HG03064 (cell line): ENCODE results near the gene SH2D3A.
"Not testable (repeated sequence)": the region's sequence is repeated elsewhere in the genome, so short reads cannot be mapped to it uniquely, and the experiment has no call there.

Experiments used
- ATAC-seq: cut with Tn5 transposase; IDR thresholded peaks from one replicate; pipeline ENCODE4 v1.9.1; 2021; ENCODE audit warnings: low read depth; ENCODE audit not compliant: unreplicated experiment

Gene SH2D3A

GRCh38 chr19:6710273-6711077 is 56.8 kb downstream of the SH2D3A start:
- no peak for ATAC-seq

- no peak for ATAC-seq
Observed at GRCh38 chr19:6709549-6709948, 57.7 kb downstream of the SH2D3A start.

GRCh38 chr19:6708913-6709312 is 58.3 kb downstream of the SH2D3A start:
- not testable (repeated sequence) for ATAC-seq

- no peak for ATAC-seq
Observed at GRCh38 chr19:6708346-6708745, 58.9 kb downstream of the SH2D3A start.

GRCh38 chr19:6707658-6708018 is 59.6 kb downstream of the SH2D3A start:
- no peak for ATAC-seq

DNA sequence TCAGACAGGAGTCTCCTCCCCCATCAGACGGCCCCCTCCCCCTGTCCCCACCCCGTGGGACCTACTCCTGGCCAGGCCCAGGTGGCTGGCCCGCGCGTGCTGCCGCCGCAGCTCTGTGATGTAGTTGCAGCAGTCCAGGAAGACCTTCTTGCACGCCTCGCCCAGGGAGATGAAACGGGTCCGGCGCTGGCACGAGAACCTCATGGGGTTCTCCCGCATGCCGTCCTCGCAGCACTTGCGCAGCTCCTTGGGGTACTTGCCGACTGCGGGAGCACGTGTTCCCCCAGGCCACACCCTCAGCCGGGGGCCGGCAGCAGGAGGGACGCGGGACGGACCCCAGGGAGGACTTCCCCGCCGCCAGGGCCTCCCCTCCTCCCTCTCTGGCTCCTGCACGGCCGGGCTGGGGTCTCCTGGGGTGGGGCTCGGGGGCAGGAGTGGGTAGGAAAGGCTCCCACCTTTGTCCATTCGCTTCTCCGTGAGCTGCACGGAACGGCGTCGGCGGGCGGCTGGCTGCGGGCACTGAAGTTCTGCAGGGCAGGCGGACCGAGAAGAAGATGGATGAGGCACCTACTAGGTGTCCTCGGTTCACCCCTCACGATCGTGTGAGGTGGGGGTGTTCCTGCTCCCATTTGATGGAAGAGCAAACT is 60.1 kb downstream of the SH2D3A start:
- ATAC-seq = no peak

GRCh38 chr19:6706633-6706958 is 60.6 kb downstream of the SH2D3A start:
- ATAC-seq = no peak

DNA sequence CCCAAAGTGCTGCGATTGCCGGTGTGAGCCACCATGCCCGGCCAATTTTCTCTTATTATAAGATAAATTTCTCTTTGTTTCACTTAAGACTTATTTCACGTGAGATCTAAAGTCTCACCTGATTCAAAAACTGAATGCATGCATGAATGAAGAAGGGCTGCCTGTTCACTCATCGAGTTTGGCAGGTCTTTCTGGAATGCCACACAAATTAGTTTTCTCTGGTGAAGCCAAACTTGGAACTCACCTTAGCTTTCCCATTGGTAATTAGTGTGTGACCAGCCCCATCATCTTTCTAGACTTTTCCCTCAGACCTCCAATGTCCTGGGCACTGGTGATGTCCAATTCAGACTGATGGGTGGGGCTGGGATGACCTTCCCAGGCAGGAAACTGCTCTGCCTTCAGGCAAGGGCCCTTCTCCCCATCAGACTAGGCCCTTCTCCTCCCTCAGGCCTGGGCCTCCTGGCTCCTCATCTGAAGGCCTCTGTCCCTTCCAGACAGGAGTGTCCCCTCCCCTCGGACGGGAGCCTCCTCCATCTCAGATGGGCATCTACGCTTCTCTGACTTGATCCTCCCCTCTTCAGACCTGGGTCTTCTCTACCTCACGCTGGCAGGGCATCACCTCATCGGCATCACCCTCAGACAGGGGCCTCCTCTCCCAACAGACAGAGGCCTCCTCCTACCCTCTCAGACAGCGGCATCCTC is 61.2 kb downstream of the SH2D3A start:
- no peak for ATAC-seq
